Mucosa of rectum (tissue), 2 donors: ENCODE results near the gene CNNM4.
A peak's percentile ranks its signal among the peaks of the same experiment; 100 is the strongest.

Experiments used
- H3K27ac ChIP-seq, 2 donors: one replicate each; pipeline ENCODE4 v1.7.0; 2013; ENCODE audit warnings: inconsistent platforms in 2 of 2, low read depth in 2 of 2, low read length in 2 of 2
- H3K27me3 ChIP-seq, 2 donors: one replicate each; pipeline ENCODE4 v1.7.0; 2013; ENCODE audit warnings: low read length in 2 of 2; ENCODE audit not compliant: control insufficient read depth in 2 of 2, insufficient read depth in 2 of 2
- H3K36me3 ChIP-seq, 2 donors: one replicate each; pipeline ENCODE4 v1.7.0; 2013; ENCODE audit warnings: low read length in 2 of 2; ENCODE audit not compliant: control insufficient read depth in 2 of 2, insufficient read depth in 2 of 2
- H3K4me1 ChIP-seq, 2 donors: one replicate each; pipeline ENCODE4 v1.7.0; 2013; ENCODE audit warnings: low read length in 2 of 2, mild to moderate bottlenecking in 1 of 2; ENCODE audit not compliant: control insufficient read depth in 2 of 2, insufficient read depth in 2 of 2
- H3K4me3 ChIP-seq, 2 donors: one replicate each; pipeline ENCODE4 v1.7.0; 2013; ENCODE audit warnings: low read length in 2 of 2
- H3K9ac ChIP-seq, 2 donors: one replicate each; pipeline ENCODE4 v1.7.0; 2013; ENCODE audit warnings: low read length in 2 of 2, low read depth in 1 of 2, mild to moderate bottlenecking in 1 of 2
- H3K9me3 ChIP-seq, 2 donors: one replicate each; pipeline ENCODE4 v1.7.0; 2013; ENCODE audit warnings: low read length in 2 of 2; ENCODE audit not compliant: control insufficient read depth in 2 of 2
- donor health status: healthy.
- donor health status: Normal muscosa, but diverticular disease.

Gene CNNM4

DNA sequence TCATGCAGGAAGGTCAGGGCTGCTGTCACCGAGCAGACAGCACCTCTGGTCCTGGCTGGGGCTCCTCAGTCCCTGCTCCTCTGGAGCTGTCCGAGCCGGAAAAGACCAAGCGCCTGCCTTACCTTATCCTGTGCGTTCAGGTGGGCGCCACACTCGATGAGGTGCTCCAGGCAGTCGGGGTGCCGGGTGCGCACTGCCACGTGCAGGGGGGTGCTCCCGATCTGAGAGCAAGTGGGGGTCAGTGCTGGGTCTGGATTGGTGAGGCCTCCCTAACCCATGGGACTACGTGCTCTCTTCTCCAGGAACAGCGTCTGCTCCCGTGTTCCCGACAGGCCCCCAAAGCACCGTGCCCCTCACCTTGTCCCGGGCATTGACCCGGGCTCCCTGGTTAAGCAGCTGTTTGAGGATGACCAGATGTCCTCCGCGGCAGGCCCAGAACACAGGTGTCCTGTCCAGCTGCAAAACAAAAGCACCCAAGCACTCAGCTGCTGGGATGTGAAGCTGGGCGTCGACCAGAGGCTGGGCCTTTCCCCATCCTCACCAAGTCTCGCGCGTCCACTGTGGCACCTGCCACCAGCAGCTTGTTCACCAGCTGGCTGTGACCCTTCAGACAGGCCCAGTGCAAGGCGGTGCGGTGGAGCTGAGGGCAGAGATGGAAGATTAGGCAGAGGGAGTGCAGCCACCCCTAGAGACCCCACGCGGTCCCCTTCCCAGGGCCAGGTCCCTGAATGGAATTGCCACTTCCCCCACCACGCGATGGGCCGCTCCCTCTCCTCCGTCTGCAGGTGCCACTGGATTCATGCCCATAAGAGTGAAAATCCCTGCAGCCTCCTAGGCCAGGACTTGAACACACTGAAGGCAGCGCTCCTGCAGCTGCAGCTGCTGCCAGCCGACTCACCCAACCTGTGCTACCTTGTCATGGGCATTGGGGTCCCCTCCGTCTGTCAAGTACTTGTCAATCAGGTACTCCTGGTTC lies 79.5 kb downstream of the CNNM4 start:
- no peaks in the 10 kb centered on the region for H3K27me3 ChIP-seq
- H3K9me3 ChIP-seq, result no peaks in the 10 kb centered on the region
- H3K9ac ChIP-seq, result no peak overlapping the region
- no peak overlapping the region for H3K27ac ChIP-seq
- H3K4me1 ChIP-seq, result peaks cover 6 to 8% of the 10 kb centered on the region in 2 donors
- H3K36me3 ChIP-seq, result peaks cover 9 to 11% of the 10 kb centered on the region in 2 donors
- peak overlapping the region in 1 of 2 donors; percentile 33 for H3K4me3 ChIP-seq

DNA sequence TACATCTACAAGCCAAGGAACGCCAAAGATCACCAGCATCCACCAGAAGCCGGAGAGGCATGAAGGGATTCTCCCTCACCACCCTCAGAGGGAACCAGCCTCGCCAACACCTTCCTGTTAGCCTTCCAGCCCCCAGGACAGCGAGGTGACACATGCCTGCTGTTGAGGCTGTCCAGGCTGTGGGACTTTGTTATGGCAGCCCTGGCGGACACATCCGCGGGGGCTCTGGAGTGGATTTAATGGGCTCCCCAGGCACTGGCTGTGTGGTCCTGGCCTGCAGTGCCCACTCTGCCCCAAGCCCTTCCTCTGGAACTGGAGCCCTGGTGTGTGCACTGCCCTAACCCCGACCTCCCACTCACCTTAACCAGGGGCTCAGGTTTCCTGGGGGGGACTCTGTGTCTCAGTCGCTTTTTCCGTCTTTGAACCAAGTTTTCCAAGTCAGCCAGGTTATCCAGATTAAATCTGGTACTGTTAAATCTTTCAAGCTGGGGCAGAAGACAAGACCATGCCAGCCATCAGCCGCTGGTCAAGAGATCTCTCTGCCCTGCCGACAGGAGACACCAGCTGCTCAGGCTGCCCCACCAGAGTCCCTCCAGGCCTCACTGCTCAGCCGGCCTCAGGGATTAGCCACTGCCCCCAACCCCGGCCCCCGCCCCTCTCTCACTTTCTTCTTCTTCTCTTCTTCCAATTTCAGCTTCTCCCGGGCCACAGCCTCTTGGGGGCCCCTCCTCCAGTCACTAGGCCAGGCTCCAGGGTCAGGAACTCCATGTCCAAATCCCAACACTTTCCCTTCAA lies 81.2 kb downstream of the CNNM4 start:
- H3K4me3 ChIP-seq, result no peak overlapping the region
- H3K4me1 ChIP-seq, result peaks cover 6 to 8% of the 10 kb centered on the region in 2 donors
- H3K9ac ChIP-seq, result no peak overlapping the region
- no peak overlapping the region for H3K27ac ChIP-seq
- no peaks in the 10 kb centered on the region for H3K9me3 ChIP-seq
- peaks cover 7 to 14% of the 10 kb centered on the region in 2 donors for H3K36me3 ChIP-seq
- no peaks in the 10 kb centered on the region for H3K27me3 ChIP-seq

DNA sequence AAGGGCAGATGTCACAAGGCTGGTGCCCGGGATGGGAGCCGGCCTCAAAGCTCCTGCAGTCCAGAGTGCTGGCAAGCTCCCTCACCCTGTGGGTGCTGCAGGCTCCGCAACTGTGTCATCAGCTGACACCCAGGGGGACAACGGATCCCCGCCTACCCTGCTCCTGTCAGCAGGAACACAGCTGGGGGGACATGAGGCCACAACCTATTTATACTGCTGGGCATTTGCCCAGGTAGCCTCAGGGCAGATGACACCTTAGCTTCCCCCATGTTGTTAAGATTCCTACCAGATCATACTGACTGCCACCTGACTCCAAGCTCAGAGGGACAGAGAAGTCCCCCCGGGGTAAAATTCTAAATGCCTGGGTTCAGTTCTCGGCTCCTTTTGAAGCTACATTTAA lies 81.9 kb downstream of the CNNM4 start:
- Histone ChIP-seq H3K27ac (no peak overlapping the region), H3K27me3 (no peaks in the 10 kb centered on the region), H3K9ac (no peak overlapping the region), H3K4me3 (no peak overlapping the region), H3K4me1 (peaks cover 6 to 8% of the 10 kb centered on the region in 2 donors), H3K36me3 (peaks cover 9 to 11% of the 10 kb centered on the region in 2 donors), H3K9me3 (no peaks in the 10 kb centered on the region)

DNA sequence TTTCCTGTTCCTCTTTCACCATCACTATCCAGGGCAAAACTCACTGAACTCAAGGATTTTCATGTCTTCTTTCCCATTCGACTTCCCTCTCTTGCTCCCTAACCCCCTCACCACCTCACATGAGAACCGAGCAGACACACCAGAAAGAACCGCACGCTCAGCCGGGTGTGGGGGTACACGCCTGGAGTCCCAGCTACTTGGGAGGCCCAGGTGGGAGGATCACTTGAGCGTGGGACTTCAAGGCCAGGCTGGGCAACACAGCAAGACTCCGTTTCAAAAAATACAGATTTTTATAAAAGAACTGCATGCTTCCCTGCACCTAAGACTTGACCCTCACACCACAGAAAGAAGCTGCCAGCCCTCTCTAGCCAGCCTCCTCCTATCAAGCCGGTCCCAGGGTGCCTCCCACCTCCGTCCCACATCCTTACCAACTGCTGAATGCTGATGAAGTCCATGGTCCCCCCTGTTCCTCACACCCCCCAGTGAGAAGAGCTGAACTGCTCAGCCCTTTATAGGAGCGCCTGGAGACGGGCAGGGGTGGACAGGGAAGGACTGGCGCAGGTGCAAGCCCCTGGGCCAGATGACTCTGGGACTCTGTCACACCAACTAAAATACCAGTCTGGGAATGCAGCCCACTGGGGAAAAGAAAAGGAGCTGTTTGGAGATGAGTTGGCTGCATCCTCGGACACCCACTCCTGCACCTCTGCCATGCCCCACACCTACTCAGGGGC lies 83.0 kb downstream of the CNNM4 start, which contains the start of gene ANKRD23:
TSS of gene ANKRD23 (minus strand) at position 484 of the 731 bp plus-strand sequence. CDS start at position 455, 29 bp downstream.
- Histone ChIP-seq H3K36me3 (peaks cover 10 to 13% of the 10 kb centered on the region in 2 donors), H3K9me3 (no peaks in the 10 kb centered on the region), H3K4me1 (peaks cover 6 to 8% of the 10 kb centered on the region in 2 donors), H3K27me3 (no peaks in the 10 kb centered on the region), H3K27ac (no peak within 1 kb of the TSS), H3K4me3 (no peak within 1 kb of the TSS), H3K9ac (no peak within 1 kb of the TSS)

DNA sequence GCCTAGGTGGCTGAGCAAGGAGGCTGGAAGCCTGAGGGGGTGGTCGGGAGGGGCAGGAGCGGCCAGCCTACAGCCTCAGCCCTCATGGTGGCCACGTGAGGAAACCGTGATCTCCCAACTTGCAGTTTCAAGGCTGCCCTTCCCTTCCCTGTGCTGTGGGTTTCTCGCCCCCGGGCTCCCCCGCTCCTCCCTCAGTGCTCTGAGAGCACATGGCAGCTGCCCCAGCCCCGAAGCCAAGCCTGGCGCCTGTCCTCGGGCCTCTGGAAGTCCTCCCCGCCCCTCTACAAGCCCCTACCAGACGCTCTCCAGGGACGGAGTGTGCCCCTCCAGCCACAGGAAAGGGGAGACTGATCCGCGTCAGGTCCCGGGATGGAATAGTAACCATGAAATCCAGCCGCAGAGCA lies 83.7 kb downstream of the CNNM4 start:
- Histone ChIP-seq H3K27ac (no peak overlapping the region), H3K27me3 (no peaks in the 10 kb centered on the region), H3K36me3 (peaks cover 10 to 14% of the 10 kb centered on the region in 2 donors), H3K9ac (no peak overlapping the region), H3K9me3 (no peaks in the 10 kb centered on the region), H3K4me1 (peaks cover 3 to 5% of the 10 kb centered on the region in 2 donors), H3K4me3 (no peak overlapping the region)

DNA sequence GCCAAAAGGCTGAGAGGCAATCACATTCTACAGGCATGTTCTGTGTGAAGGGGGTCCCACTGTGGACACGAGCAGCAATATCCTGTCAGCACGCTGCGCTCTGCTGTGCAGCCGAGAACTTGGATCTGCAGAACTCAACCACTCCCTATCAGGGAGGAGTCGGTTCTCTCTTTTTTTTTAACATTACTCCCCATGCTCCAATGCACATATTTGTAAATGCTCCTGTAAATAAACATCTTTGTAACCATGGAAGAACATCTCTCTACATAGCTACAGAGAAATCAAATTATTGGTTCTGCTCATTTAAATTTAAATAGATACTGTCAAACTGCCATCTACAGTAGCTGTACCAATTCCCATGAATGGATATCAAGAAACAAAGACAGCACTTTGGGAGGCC lies 86.1 kb downstream of the CNNM4 start:
- no peaks in the 10 kb centered on the region for H3K4me1 ChIP-seq
- H3K27ac ChIP-seq, result no peak overlapping the region
- no peak overlapping the region for H3K4me3 ChIP-seq
- H3K9ac ChIP-seq, result no peak overlapping the region
- peaks cover 19 to 25% of the 10 kb centered on the region in 2 donors for H3K36me3 ChIP-seq
- H3K9me3 ChIP-seq, result no peaks in the 10 kb centered on the region
- no peaks in the 10 kb centered on the region for H3K27me3 ChIP-seq

DNA sequence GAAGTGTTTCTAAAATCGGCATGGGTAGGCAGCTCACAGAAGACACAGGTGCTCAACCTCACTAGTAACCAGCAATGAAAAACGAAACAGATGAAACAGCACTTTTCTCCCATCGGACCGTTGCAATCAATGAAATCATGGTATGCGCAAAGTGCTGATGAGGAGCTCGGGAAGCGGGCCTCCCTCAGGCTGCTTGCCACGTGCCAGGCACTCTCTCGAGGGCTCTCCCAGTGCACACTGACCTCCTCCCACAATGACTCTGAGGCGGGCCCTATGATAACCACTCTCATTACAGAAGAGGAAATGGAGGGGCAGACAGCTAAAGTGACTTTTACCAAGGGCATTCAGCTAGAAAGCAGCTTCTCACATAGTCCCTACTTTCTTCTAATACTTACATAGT lies 86.9 kb downstream of the CNNM4 start:
- Histone ChIP-seq H3K9ac (no peak overlapping the region), H3K27ac (no peak overlapping the region), H3K4me1 (no peaks in the 10 kb centered on the region), H3K27me3 (no peaks in the 10 kb centered on the region), H3K36me3 (peaks cover 23 to 27% of the 10 kb centered on the region in 2 donors), H3K9me3 (no peaks in the 10 kb centered on the region), H3K4me3 (no peak overlapping the region)

DNA sequence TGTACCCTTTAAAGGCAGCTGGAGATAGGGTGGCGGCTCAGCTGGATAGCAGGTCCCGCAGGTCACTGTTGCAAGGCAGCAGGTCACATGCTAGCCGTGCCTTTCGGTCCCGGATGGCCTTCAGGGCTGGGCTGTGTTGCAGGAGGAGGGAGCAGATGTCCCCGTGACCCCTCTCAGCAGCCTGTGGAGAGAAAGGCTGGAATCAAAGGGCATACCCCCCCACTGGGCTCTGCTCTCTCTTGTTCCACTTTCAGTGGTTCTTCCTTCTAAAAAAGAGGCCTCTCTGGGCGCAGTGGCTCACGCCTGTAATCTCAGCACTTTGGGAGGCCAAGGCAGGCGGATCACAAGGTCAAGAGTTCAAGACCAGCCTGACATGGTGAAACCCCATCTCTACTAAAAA lies 87.6 kb downstream of the CNNM4 start:
- H3K27ac ChIP-seq, result no peak overlapping the region
- H3K27me3 ChIP-seq, result no peaks in the 10 kb centered on the region
- H3K4me3 ChIP-seq, result no peak overlapping the region
- H3K9me3 ChIP-seq, result no peaks in the 10 kb centered on the region
- H3K36me3 ChIP-seq, result peaks cover 29 to 34% of the 10 kb centered on the region in 2 donors
- H3K4me1 ChIP-seq, result no peaks in the 10 kb centered on the region
- no peak overlapping the region for H3K9ac ChIP-seq

DNA sequence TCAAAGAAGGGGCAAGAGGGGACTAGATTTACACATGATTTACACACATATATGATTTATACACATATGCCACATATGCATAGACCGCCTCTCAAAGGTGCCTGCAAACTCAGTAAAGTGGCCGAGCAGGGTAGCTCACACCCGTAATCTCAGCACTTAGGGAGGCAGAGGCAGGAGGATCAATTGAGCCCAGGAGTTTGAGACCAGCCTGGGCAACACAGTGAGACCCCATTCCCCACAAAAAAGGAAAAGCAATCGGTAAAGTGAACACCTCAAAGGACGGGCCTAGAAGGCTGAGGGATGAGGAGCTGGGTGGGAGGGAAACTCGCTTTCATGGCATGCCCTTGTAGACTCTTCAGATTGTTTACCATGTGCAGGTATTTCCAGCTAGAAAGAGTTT lies 92.0 kb downstream of the CNNM4 start:
- Histone ChIP-seq H3K36me3 (peaks cover 28 to 37% of the 10 kb centered on the region in 2 donors), H3K27ac (no peak overlapping the region), H3K4me3 (no peak overlapping the region), H3K9me3 (no peaks in the 10 kb centered on the region), H3K27me3 (no peaks in the 10 kb centered on the region), H3K4me1 (peaks cover 7 to 8% of the 10 kb centered on the region in 2 donors), H3K9ac (no peak overlapping the region)
